SK-N-SH treated with all-trans-retinoic acid at 6 μM for 48 hours (cell line): ENCODE results near the gene ZNF100.
"Not testable (repeated sequence)": the region's sequence is repeated elsewhere in the genome, so short reads cannot be mapped to it uniquely, and the experiment has no call there.

Source experiments
- CSRNP3 ChIP-seq: fragments of 250-450 bp; sonication (Bioruptor Pico); IDR thresholded peaks from 2 replicates; pipeline ENCODE4 v1.5.1; 2021; ENCODE audit warnings: mild to moderate bottlenecking, moderate library complexity
- PATZ1 ChIP-seq: fragments of 250-450 bp; sonication (Bioruptor Pico); IDR thresholded peaks from 2 replicates; pipeline ENCODE4 v1.8.0; 2020; ENCODE audit warnings: mild to moderate bottlenecking, moderate library complexity, borderline replicate concordance
- PPARA ChIP-seq: fragments of 250-450 bp; sonication (Bioruptor Pico); IDR thresholded peaks from 2 replicates; pipeline ENCODE4 v1.5.0; 2020; ENCODE audit warnings: mild to moderate bottlenecking, borderline replicate concordance
- RARB ChIP-seq: fragments of 250-450 bp; sonication (Bioruptor Pico); IDR thresholded peaks from 2 replicates; pipeline ENCODE4 v1.8.0; 2021; ENCODE audit warnings: mild to moderate bottlenecking, moderate library complexity
- ZFP30 ChIP-seq: fragments of 450-650 bp; formaldehyde crosslinking; IDR thresholded peaks from 2 replicates; pipeline ENCODE4 v1.5.0; 2022; ENCODE audit warnings: mild to moderate bottlenecking, moderate library complexity
- TF ChIP-seq, protein P1 (sequence below): fragments of 250-450 bp; sonication (Bioruptor Pico); IDR thresholded peaks from 2 replicates; pipeline ENCODE4 v1.5.0; 2020; ENCODE audit warnings: mild to moderate bottlenecking, moderate library complexity
- TF ChIP-seq, protein P2 (sequence below): fragments of 250-450 bp; sonication (Bioruptor Pico); IDR thresholded peaks from 2 replicates; pipeline ENCODE4 v1.8.0; 2021; ENCODE audit warnings: low read depth, mild to moderate bottlenecking, moderate library complexity, borderline replicate concordance

DNA sequence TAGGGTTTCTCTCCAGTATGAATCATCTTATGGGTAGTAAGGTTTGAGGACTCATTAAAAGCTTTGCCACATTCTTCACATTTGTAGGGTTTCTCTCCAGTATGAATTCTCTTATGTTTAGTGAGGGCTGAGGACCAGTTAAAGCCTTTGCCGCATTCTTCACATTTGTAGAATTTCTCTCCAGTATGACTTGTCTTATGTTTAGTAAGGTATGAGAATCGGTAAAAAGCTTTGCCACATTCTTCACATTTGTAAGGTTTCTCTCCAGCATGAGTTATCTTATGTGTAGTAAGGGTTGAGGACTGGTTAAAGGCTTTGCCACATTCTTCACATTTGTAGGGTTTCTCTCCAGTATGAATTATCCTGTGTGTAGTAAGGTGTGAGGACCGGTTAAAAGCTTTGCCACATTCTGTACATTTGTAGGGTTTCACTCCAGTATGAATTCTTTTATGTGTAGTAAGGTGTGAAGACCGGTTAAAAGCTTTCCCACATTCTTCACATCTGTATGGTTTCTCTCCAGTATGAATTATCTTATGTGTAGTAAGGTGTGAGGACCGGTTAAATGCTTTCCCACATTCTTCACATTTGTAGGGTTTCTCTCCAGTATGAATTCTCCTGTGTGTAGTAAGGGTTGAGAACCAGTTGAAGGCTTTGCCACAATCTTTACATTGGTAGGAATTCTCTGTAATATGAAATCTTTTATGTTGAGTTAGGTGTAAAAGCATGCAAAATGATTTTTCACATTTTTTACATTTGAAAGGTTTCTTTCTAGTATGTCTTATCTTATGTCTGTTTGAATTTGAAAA lies 40.2 kb downstream of the ZNF100 start:
- not testable (repeated sequence) for TF ChIP-seq RARB; ZFP30 (CRISPR knock-in tag); PPARA (CRISPR knock-in tag); PATZ1 (CRISPR knock-in tag); CSRNP3 (CRISPR knock-in tag)
- TF ChIP-seq, protein P1, sequence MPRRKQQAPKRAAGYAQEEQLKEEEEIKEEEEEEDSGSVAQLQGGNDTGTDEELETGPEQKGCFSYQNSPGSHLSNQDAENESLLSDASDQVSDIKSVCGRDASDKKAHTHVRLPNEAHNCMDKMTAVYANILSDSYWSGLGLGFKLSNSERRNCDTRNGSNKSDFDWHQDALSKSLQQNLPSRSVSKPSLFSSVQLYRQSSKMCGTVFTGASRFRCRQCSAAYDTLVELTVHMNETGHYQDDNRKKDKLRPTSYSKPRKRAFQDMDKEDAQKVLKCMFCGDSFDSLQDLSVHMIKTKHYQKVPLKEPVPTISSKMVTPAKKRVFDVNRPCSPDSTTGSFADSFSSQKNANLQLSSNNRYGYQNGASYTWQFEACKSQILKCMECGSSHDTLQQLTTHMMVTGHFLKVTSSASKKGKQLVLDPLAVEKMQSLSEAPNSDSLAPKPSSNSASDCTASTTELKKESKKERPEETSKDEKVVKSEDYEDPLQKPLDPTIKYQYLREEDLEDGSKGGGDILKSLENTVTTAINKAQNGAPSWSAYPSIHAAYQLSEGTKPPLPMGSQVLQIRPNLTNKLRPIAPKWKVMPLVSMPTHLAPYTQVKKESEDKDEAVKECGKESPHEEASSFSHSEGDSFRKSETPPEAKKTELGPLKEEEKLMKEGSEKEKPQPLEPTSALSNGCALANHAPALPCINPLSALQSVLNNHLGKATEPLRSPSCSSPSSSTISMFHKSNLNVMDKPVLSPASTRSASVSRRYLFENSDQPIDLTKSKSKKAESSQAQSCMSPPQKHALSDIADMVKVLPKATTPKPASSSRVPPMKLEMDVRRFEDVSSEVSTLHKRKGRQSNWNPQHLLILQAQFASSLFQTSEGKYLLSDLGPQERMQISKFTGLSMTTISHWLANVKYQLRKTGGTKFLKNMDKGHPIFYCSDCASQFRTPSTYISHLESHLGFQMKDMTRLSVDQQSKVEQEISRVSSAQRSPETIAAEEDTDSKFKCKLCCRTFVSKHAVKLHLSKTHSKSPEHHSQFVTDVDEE = not testable (repeated sequence)
- TF ChIP-seq, protein P2, sequence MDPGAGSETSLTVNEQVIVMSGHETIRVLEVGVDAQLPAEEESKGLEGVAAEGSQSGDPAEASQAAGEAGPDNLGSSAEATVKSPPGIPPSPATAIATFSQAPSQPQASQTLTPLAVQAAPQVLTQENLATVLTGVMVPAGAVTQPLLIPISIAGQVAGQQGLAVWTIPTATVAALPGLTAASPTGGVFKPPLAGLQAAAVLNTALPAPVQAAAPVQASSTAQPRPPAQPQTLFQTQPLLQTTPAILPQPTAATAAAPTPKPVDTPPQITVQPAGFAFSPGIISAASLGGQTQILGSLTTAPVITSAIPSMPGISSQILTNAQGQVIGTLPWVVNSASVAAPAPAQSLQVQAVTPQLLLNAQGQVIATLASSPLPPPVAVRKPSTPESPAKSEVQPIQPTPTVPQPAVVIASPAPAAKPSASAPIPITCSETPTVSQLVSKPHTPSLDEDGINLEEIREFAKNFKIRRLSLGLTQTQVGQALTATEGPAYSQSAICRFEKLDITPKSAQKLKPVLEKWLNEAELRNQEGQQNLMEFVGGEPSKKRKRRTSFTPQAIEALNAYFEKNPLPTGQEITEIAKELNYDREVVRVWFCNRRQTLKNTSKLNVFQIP (CRISPR knock-in tag) = not testable (repeated sequence)
